HG03060 (cell line): ENCODE data around the gene FOXC1.

Experiments used
- ATAC-seq: cut with Tn5 transposase; IDR thresholded peaks from one replicate; pipeline ENCODE4 v1.9.1; 2021; ENCODE audit warnings: low read depth, moderate number of reproducible peaks; ENCODE audit not compliant: unreplicated experiment

FOXC1 gene

DNA sequence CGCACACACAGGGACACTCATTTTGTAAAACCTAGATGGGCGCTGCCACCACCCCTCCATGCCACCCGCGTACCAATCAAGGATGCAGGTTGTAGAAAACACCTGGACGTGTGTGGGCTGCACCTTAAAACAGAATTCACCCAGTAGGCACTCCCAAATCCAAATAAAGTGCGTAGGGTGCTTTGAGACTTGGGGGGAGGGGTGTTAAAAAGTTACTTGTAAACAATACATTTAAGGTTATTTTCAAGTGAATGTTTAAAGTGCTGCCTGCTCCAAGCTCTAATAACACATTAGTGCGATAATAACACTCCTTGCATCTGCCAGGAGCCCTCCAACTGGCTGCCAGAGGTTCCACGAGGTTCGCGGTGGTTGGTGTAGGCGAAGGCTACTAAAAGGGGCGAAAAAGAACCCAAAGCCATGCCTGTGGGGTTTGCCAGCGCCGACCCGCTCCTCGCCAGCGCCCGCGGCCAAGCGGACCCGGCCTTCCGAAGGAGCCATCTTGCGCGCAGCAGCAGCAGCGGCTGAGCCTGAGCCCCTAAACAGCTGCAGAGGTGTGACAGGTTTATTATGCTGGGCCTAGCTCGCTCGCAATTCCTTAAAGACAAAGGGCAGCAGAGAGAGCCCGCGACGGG is 11.5 kb downstream of the FOXC1 start:
- no peak for ATAC-seq

DNA sequence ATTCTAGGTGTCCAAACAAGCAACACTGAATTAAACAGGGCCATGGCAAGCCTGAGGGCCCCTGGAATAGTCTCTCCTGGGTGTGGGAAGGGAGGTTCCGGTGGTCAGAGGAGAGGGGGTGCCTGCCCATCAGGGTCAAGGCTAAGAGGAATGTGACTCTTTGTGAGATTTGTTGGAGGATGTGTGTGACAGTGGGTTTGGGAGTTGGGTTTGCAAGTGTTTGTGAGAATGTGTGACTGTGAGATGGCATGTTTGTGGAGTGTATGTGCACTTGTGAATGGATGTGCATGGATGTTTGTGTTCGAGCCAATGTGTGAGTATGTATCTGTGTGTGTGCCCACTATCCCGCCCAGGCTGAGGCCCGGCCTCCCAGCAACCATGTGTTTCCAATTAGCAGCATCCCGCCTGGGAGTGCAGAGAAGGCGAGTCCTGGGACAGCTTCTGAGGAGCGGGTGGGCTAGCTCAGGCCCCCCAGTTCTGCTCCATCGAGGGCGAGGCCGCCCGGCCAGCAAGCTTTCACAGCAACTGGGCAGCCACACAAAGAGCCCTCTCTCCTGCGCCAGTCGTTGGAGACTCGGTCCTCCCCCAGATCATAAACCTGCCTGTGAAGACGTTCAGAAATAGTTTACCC is 12.6 kb downstream of the FOXC1 start:
- no peak for ATAC-seq

DNA sequence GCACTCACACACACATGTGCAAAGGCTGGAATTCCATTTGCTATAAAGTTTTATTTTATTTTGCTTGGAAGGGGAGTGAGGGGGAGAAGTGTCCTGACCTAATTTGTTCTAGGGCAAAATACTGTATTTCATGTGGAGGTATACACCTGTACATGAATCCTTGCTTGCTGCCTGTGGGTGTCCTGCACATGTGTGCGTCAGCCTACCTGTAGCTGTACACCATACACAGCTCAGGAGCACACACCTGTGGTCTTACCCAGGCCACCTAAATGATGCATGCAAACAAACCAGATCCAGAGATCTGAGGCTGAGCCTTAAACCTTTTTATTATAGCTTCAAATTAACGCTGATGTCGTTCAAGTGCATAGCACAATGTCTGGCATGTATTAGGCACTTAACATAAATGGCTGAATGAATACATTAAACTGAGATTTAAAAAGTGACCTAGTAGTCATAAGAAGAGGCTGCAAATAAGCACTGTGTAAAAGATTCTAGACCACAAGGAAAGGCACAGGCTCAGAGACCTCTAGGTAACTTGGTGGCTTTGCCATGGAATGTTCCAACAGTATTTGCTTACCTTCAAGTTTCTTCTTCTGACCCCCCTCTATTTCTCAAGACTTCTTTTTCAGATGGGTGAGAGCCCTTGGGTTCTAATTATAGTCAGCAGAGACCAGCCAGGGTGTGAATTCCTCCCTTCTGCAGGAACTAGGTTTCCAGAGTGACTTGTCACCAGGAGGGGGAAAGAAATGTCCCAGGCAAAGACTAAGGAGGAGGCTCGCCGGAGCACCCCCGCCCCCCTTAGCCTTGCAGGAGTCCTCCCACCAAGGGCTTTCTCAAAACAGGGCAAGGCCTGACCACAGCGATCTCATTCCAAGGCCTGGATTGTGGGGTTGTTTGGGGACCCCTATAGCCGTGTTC is 13.4 kb downstream of the FOXC1 start:
- no peak for ATAC-seq

DNA sequence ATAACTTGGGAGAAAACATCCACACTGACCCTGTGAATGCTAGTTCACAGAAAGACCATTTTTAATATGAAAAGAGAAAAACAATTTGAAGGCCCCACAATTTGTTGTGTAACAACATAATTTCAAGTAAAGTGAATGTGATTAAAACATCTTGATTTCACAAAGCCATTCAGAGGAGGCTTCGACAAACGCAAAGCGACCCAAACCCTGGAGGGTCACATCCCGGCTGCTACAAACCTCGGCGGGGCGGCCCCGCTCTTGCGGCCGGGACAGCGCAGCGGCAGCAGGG is 14.0 kb downstream of the FOXC1 start:
- no peak for ATAC-seq

DNA sequence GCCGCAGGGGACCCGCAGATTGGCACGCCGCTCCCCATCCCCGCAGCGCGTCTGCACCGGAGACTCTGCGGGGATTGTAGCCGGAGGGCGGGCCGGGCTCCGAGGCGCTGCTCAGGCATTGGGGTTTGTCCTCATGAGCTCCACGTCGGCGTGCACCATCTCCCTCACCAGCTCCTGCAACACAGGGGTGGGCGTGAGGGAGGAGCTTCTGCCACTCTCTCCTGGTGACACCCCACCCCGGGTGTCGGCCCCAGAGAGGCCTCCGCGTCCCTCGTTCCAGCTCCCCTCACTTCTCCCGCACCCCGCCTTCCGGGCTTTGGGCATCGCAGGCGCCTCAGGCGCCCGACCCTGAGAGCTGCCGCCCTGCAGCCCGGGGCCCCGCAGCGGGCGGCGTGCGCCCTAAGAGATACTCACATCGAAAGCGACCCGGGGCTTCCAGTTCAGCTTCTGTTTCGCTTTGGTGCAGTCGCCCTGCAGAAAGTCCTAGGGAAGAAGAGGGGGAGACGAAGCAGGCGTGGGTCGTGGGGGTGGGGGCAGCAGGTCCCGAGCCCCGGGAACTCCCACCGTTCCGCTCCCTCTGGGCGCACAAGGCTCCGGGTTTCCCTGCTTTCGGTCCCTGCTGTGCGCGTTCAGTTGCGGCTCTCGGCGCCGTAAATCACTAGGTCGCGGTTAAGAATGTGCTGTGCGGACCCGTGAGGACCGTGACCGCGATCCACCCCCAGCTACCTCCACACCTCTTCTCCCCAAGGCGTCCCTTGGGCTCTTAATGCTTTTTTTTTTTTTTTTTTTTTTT is 14.5 kb downstream of the FOXC1 start:
- ATAC-seq, result no peak

DNA sequence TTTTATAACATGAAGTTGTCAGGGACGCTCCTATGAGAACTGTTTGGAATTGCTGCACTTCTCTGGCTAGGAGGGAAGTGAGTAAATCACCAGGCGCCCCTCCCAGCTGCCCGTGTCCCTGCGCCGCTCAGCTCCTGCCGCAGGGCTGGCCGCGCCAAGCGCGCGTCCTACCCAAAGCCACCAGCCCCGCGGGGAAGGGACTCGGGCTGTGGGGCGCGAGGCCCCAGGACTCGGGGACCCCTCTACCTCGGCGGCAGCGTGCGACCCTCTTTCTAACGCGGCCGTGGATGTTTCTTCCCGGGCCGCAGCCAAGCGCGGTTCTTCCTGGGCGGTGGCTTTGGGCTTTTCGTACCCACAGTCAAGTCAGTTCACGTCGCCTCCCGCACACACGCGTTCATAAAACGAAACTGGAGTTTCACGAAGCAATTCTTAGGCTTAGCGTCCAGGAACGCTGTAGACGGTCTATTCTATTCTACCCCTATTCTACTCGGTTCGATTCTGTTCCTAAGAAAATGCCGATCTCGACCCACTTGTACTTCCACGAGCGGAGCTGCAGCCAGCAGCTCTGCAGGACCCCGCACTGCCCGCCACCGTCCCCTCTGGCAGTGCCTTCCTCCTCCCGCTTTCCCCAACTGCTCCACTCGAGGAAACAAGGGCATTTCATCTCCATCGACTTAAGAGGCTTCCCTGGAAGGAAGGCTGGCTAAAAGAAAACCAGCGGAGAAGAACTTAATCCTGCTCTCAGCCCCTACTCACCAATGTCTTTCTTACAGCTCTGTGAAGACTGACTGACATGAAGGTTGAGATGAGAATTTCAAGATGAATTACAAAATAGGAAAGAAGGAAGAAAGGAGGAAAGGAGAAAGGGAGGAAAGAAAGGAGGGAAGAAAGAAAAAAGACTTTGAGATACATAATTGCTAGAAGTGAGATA is 15.4 kb downstream of the FOXC1 start:
- no peak for ATAC-seq

DNA sequence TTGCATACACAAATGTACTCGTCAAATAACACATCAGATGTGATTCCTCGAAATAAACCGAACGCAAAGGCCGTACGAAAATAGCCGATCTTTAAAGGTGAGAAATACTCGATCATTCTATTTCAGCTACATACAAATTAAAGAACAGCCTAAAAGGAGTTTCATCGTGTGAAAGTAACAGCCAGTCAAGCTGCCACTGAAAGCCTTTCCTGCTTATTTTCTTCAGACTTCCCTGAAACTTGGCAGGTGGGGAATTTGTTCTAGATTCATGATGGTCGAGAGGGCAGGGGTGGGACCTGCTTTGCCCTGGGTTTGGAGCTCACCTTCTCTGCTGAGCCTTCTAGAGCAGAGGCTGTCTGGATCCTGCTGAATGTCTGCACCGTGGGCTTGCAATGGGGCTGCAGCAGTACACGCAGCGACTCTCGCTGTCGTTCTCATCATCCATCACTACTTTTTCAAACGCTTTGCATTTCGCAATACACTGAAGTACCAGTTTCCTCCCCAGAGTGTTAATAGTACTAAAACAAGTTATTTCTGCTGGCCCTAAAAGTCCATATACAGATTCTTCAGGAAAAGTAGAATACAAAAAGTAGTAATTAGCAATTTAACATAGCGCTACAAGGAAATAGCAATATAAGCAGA is 16.2 kb downstream of the FOXC1 start:
- no peak for ATAC-seq

DNA sequence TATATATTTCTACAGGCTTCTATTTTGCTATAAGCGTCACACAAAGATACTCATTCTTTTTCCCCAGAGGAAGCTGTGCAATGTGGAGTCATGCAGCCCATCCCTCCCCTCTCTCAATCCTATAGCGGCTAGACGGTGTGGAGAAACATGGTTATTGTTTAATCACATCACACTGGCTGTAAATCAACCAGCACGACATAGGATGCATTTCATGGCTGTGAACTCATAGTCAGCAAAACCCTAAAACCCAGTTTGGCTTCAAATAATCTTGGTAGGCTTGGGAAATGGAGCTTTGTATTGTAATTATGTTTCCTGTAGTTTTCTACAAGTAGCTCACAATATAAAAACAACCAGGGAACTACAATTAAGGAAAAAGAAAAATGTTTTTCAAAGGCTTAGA is 16.8 kb downstream of the FOXC1 start:
- no peak for ATAC-seq

DNA sequence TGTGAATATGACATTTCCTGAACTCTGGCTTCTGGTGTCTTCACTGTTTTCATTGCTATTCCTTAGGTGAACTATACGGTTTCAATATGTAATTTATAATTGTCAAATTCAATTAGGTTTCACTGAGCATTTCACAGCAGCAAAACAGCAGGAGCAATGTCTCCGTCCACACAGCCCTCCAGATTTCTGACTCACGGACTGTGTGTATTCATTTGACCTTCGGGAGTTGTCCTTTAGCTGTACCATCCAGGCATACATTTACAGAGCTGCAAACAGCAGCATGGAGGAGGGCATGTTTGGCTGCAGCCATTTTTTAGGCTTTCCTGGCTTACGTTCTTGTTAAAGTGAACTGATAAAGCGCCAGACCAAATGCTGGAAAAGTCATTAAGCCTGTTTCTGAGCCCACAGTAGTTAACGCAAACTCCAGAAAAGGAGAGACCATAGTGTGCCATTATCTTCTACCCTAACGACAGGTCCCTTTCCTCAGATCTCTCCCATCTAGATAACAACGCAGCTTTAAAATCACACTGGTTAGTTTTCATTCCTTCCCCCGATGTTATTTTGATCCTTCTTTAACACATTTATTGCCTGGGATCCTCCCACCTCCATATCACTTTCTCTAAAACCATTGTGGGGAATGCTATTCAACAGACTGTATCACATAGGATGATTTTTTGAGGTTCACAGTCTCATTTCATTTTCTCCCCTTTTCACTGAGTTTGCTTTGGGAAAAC is 18.3 kb downstream of the FOXC1 start:
- no peak for ATAC-seq

DNA sequence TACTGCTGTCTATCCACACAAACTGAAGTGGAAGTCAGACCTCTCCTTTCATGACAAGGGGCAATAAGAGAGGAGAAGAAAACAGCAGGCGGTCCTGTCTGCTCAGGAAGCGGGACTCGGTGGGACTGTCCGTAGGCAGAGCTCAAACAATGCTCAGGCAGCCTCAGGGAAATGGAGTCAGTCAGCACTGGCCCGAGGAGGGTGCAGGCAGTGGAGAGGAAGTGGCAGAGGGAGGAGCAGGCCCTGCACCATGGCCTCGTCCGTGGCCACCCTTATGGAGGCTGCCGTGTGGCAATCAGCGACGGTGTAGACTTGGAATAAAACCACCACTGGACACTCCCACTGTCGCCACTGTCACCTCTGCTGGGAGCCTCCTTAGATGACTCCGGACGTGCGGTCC is 19.6 kb downstream of the FOXC1 start:
- ATAC-seq, result no peak

DNA sequence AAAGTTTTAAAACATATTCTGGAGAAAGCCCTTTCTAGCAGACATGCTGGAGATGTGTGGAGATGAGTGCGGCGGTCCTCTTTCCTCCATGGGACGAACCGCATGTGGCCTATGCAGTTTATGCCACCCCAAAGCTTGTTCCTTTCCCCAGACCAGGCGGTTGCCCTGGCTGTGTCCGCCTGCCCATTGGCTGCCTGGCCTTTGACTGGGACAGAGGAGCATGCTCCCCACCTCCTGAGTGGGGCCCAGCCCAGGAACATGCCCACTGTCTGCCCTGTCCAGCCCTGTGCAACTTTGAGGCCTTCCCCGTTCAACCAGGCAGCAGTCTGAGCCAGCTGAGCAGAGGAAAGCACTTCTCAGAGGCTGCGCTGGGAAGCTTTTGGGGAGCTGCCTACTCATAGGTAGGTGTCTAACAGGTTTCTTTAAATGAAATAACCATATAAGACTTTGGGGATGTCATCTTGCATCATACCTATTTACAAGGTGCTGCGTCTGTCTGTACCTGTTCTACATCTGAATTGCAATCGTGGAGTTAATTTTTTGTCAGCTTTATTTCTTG is 20.6 kb downstream of the FOXC1 start:
- ATAC-seq, result no peak

DNA sequence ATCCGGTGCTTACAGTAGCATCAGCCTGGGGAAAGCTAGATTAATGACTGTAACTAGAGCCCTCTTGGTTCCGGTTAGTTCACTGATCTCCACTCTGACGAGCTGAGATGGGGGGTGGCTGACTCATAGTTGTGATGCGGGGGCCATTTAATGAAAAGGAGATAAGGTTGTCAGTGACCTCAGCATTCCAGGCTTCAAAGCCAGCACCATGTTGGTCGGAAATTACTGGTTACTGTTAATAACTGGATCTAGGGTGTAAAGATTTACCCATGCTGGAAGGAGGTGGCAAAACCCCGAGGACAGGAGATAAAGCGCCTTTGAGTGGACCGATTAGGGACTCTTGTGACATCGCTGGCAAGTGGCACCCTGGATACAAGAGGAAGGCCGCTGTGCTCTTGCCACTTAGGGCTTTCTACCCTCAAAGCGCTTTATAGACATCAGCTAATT is 21.1 kb downstream of the FOXC1 start:
- no peak for ATAC-seq

DNA sequence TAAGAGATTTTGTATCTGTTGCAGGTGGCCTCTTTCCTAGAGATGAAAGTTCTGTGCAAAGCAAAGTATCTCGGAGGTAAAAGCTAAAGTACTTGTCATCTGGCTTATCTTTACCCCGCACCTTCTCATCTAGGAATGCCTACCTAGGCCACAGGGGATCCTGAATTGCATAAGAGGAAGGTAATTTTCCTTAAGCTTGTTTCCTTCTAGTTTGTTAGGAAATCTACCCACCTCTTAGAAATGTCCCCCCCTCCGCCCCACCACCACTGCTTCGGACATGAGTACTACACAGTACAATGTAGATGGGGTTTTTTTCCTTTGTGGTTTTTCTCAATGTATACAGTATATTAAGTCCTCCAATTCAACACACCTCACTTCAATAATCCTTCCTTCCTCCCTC is 21.5 kb downstream of the FOXC1 start:
- no peak for ATAC-seq

DNA sequence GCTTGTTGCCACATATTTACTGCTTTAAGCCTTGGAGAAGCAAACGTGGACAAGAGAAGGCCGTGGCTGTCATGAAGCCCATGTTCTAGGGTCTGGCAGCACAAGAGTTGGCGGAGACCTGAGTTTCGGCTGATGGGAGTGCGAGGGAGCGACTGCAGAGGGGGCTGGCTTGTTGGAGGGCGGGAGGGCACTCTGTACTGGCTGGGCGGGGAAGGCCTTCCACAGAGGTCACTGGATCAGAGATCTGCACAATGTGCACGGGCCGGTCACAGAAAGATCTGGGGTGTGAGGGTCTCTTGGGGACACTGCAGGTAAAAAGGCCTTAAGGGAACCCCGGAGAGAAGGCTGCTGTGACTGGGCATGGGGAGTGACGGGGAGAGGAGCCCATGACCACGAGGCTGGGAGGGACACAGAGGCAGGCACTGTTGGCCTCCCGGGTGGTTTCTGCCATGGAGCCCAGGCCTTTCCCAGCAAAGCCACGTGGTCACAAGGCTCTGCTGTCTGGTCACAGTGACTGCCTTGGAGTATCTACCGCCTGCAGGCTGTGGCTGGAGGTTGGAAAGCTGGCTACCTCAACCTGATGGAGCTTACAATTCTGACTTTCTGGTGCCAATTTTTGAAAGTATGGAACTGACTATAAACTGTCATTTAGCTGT is 23.8 kb downstream of the FOXC1 start:
- no peak for ATAC-seq

DNA sequence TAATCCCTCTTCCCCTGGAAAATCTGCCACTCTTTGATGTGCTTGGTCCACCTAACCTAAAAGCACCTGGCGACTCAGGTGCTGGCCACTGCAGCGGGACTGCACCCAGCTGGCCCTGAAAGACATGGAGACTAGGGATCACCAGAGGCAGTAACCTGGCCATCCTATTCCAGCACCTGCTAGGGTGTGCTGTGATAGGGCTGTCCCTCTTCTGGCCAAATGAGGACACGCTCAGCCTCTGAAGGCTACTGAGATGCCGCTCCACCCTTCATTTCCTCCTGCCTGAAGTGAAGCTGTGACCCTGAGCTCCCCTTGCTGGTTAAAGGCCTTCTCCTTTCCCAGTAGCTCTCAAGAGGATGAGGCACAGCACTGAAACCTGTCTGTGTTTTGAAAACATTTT is 24.4 kb downstream of the FOXC1 start:
- ATAC-seq, result no peak

DNA sequence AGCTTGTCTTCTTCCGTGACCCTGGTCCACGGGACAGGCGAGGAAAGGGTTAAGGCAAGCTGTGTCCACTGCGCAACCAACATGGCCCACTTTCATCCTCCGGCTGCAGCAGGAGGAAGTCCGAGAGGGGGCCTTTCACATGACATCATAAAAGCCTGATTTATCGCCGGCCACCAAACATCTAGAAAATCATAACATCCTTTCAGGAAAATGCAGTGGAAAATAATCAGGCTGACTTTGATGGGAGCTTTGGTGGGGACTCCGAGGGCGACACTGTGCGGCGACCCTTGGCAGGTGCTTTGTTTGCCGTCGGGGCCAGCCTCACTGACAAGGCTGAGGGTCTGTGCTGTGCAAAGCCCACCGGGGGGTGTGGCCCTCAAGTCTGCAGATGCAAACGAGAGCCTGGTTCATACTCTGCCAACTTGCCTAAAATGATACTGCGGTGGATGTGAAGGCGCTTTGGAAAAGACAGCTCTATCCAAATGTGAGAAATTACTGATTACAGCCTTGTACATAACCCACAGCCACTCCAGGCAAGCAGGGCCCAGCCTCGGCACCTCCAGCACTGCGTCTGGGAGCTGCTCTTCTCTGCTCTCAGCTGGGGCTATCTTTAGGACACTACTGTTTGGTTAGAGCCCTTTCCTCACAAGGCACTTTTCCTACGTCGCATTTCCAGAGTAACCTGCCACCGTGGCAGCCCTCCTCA is 25.7 kb downstream of the FOXC1 start:
- no peak for ATAC-seq

DNA sequence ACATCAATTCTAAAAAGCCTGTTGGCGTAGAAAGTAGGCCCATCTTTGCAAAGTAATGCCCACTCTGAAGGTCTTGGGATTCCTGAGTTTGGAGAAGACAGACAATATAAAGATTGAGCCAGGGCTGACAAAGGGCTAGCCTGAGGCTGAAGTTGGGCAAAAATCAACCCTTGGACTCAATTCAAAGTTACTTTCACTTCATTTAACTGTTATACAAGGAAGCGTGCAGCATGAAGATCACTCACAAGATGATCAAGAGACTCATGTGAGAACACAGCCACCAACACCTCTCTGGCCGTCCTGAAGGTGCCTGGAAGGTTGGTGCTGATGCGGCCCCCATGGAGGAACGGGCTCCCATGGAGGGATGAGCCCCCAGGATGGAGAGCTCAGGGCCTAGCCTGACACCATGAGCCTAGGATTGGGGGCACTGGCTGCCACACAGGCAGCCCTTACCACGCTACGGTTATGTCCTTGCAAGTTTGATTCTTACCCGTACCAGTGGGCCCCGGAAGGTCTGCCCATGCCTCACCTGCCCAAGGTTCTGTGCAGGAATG is 26.6 kb downstream of the FOXC1 start:
- ATAC-seq, result no peak
